Heart left ventricle (tissue), 16 donors: ENCODE results near the gene CSNK1D. TPM values are rescaled to one million over a fixed set of nuclear protein-coding genes. Genes with fewer than 3 reads are reported as not detected.

Source experiments
- ATAC-seq, 4 donors: fragments of 200-7000 bp; cut with Tn5 transposase; one replicate each; pipeline ENCODE4 v1.9.1; 2020 to 2022; ENCODE audit warnings: moderate library complexity in 4 of 4, mild to moderate bottlenecking in 3 of 4, moderate number of reproducible peaks in 1 of 4
- DNase-seq, 5 donors: peaks; one replicate each; pipeline ENCODE4 v3.0.0-alpha.2; 2020
- H3K27ac ChIP-seq, 12 donors: fragments of 200-600 bp; sonication (generic) in 4 of 12; one replicate each; pipeline versions ENCODE4 v1.5.0 to v1.8.0; 2016 to 2022; ENCODE audit warnings: mild to moderate bottlenecking in 2 of 12
- H3K27me3 ChIP-seq, 9 donors: fragments of 200-600 bp; sonication (generic) in 2 of 9; one replicate each; pipeline versions ENCODE4 v1.5.1 to v1.8.0; 2016 to 2022; ENCODE audit warnings: mild to moderate bottlenecking in 3 of 9
- H3K36me3 ChIP-seq, 9 donors: fragments of 200-600 bp; sonication (generic) in 2 of 9; one replicate each; pipeline versions ENCODE4 v1.5.0 to v1.8.0; 2018 to 2022; ENCODE audit warnings: mild to moderate bottlenecking in 2 of 9
- H3K4me1 ChIP-seq, 12 donors: fragments of 200-600 bp; sonication (generic) in 4 of 12; one replicate each; pipeline versions ENCODE4 v1.5.0 to v1.8.0; 2016 to 2022; ENCODE audit warnings: mild to moderate bottlenecking in 3 of 12
- H3K4me3 ChIP-seq, 12 donors: fragments of 200-600 bp; sonication (generic) in 4 of 12; one replicate each; pipeline versions ENCODE4 v1.5.0 to v1.8.0; 2017 to 2022; ENCODE audit warnings: mild to moderate bottlenecking in 9 of 12, moderate library complexity in 4 of 12
- H3K9me3 ChIP-seq, 12 donors: fragments of 200-600 bp; sonication (generic) in 4 of 12; one replicate each; pipeline versions ENCODE4 v1.5.0 to v1.8.0; 2016 to 2022; ENCODE audit warnings: mild to moderate bottlenecking in 1 of 12
- CTCF ChIP-seq, 12 donors: fragments of 200-600 bp; sonication (generic) in 4 of 12; IDR thresholded peaks; one replicate each; pipeline versions ENCODE4 v1.5.0 to v1.8.0; 2018 to 2022; ENCODE audit warnings: antibody characterized with exemption in 12 of 12, mild to moderate bottlenecking in 5 of 12
- POLR2A ChIP-seq, 2 donors: fragments of 450-650 bp; IDR thresholded peaks; one replicate each; pipeline ENCODE4 v1.6.1; 2017; ENCODE audit warnings: antibody characterized with exemption in 2 of 2, mild to moderate bottlenecking in 2 of 2, moderate library complexity in 2 of 2
- WGBS, 4 donors: extraction: QIAGEN DNeasy Blood & Tissue Kit in 2 of 4; methylation state at CpG; one replicate each; pipeline versions ENCODE4 v1.1.5 to v1.1.7; 2013 to 2018; 5-methylcytosine and 5-hydroxymethylcytosine counted together
- intact Hi-C, 10 donors: fragments of 100-400 bp; cut with DNase I; formaldehyde crosslinking; loops; one replicate each; pipeline versions ENCODE4 v1.11.1 to v1.14.2; 2022
- polyA plus RNA-seq, 2 donors: library from polyadenylated mRNA; stranded (reverse); fragments of 200-250 nt; gene quantifications; one replicate each; pipeline ENCODE4 v1.2.3, GENCODE V29; 2013
- total RNA-seq, 9 donors: library from RNA; depleted of rRNA in 2 of 9; stranded (reverse); fragments of >200 nt in 2 of 9; fragmentation: NEBNext Ultra II Directional in 3 of 9; extraction: Animal tissue kit (Norgen Biotek cat#: 25700) in 3 of 9; gene quantifications; one replicate each; pipeline versions ENCODE4 v1.1.0 to v1.2.4, GENCODE V29; 2016 to 2023
- donor health status: ischemic (EF 13 %, LVEDD 7.1; RV severe dilation, severe dysfunction).
- donor health status: healthy with polysubstance abuse.
- donor health status: DM: no; HTN: yes; CAD: no.
- donor health status: DM: no; HTN: no; CAD: no.
- donor health status: ischemic (EF 25% LVEDD 6.9; RV normal size, moderate dysfunction).
- donor health status: ischemic (EF 25% LVEDD 5.7; RV mildly dilated, moderate dysfunction).
- donor health status: healthy.
- donor health status: DM: yes; HTN: yes; CAD: no.
- donor health status: ischemic (EF 35%, LVEDD 5.7; RV mildly dilated, moderate dysfunction).
- donor health status: nonischemic (EF 11% LVEDD 7.7; RV severe dilation, severe dysfunction).
- donor health status: DM: yes; HTN: yes; CAD: no.
- donor health status: PGD.
- donor health status: ischemic (EF 29% LVEDD 5.4; RV normal size, mild dysfunction).
- donor health status: nonischemic (EF 23%, LVEDD 6.1; RV moderate dilation, normal function).

The CSNK1D gene
- total and polyA plus RNA-seq, 11 donors, result 38.4 to 88.1 (median 66.1) TPM

DNA sequence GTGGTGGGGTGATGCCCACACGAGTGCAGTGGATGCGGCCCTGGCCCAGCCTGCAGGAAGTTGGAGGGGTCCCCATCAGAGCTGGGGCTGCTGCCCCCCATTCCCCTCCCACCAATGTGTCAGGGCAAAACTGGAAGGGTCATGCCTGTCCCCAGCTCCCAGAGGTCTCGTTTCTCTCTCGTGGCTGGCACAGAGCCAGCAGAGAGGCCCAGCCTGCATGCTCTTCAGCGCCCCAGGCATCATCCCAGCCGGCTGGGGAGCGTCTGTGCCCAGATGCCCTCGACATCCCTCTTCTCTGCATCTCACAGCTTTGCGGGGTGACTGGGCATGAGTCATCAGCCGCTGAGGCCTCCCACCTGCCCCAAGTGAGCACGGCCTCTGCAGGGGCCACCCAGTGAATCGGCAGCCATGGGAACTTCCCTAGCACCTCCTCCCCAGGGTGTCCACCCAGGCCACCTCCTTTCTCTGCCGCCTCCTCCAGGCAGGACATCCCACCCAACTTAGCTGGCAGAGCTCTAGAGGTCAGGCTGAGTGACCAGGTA lies 9.8 kb upstream of the CSNK1D start:
- intact Hi-C loops, result no loop called here
- Histone ChIP-seq H3K9me3 (no peaks in the 10 kb centered on the region), H3K27me3 (no peaks in the 10 kb centered on the region), H3K4me3 (no peak overlapping the region), H3K4me1 (peaks cover 5 to 38% (median 13%) of the 10 kb centered on the region in 12 donors), H3K27ac (no peak overlapping the region), H3K36me3 (no peaks in the 10 kb centered on the region)
- no peak for TF ChIP-seq POLR2A (IDR thresholded peaks at IDR 0.05)
- TF ChIP-seq CTCF (IDR thresholded peaks at IDR 0.05), result no peak
- WGBS, 4 donors, result 35 to 50% (median 44%) methylated on average over 6 to 13 of the region's 13 CpGs
- ATAC-seq, result no peak
- peak in 1 of 5 donors; percentile 57 for DNase-seq

GRCh38 chr17:82282239-82283207 lies 9.0 kb upstream of the CSNK1D start:
- intact Hi-C loops, result no loop called here
- DNase-seq, result peak in 1 of 5 donors; percentile 21
- H3K4me1 ChIP-seq, result peaks cover under 1 to 33% (median 7%) of the 10 kb centered on the region in 12 donors
- no peak overlapping the region for H3K27ac ChIP-seq
- H3K4me3 ChIP-seq, result no peak overlapping the region
- H3K9me3 ChIP-seq, result no peaks in the 10 kb centered on the region
- no peak for ATAC-seq
- TF ChIP-seq CTCF (IDR thresholded peaks at IDR 0.05) (no peak), POLR2A (IDR thresholded peaks at IDR 0.05) (no peak)
- no peaks in the 10 kb centered on the region for H3K36me3 ChIP-seq
- no peaks in the 10 kb centered on the region for H3K27me3 ChIP-seq
- WGBS, 4 donors, result 89 to 91% (median 90%) methylated on average over 25 of the region's 25 CpGs

DNA sequence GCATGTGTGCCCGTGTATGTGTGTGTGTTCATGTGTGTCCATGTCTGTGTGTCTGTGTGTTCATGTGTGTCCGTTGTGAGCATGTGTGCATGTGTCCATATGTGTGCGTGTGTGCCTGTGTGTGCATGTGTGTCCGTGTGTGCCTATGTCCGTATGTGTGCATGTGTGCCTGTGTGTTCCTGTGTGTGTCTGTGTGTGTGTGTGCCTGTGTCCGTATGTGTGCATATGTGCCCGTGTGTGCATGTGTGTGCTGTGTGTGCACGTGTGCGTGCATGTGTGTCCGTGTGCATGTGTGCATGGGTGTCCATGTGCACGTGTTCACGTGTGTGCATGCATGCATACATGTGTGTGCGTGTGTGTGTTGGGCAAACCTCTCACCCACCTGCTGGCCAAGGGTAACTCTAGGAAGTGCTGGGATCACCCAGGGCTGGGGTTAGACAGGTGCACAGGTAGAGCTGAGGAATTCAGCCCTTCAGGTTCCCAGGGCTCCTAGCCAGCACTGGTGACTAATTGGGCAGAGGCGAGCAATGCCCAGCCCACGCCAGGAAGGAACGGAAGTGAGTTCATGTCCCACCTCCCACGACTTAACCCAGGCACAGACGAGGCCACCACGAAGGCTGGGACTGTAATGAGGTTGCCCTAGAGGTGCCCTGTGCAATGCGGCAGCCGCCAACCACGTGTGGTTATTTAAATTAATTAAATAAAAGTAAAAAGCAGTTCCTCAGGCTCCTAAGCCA lies 8.2 kb upstream of the CSNK1D start:
- DNase-seq (peak in 1 of 5 donors; percentile 21), ATAC-seq (no peak)
- Histone ChIP-seq H3K36me3 (no peaks in the 10 kb centered on the region), H3K4me1 (peaks cover 0 to 30% (median 0%) of the 10 kb centered on the region in 12 donors), H3K27me3 (no peaks in the 10 kb centered on the region), H3K9me3 (no peaks in the 10 kb centered on the region), H3K27ac (no peak overlapping the region), H3K4me3 (no peak overlapping the region)
- 80 to 82% (median 82%) methylated on average over 22 of the region's 22 CpGs for WGBS, 4 donors
- intact Hi-C loops, result no loop called here
- no peak for TF ChIP-seq CTCF (IDR thresholded peaks at IDR 0.05)
- TF ChIP-seq POLR2A (IDR thresholded peaks at IDR 0.05), result no peak

DNA sequence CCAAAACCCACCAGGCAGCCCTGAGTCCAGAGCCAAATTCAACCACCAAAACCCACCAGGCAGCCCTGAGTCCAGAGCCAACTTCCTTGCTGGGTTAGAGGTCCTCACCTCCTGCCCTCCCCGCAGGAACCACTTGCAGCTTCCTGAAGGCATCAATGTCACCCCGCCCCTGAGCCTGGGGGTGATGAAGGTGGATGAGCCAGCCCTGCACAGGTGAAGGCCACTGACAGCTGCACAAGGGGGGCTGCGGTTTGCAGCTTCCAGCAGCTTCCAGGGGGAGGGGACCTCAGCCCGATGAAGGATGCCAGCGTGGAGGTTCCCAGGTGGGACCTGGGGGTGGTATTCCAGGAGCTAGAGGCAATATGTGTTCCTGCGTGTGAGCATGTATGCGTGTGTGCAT lies 7.6 kb upstream of the CSNK1D start:
- intact Hi-C loops, result no loop called here
- DNase-seq, result peak in 1 of 5 donors; percentile 22
- no peak overlapping the region for H3K27ac ChIP-seq
- H3K27me3 ChIP-seq, result no peaks in the 10 kb centered on the region
- peaks cover 0 to 30% (median 0%) of the 10 kb centered on the region in 12 donors for H3K4me1 ChIP-seq
- no peak for TF ChIP-seq POLR2A (IDR thresholded peaks at IDR 0.05)
- TF ChIP-seq CTCF (IDR thresholded peaks at IDR 0.05), result no peak
- WGBS, 4 donors, result 82 to 84% (median 83%) methylated on average over 7 of the region's 7 CpGs
- ATAC-seq, result no peak
- H3K4me3 ChIP-seq, result no peak overlapping the region
- no peaks in the 10 kb centered on the region for H3K36me3 ChIP-seq
- H3K9me3 ChIP-seq, result no peaks in the 10 kb centered on the region
